Panc1 (cell line): Measurements from ENCODE around the gene MRPL43. TPM values are rescaled to one million over a fixed set of nuclear protein-coding genes. Genes with fewer than 3 reads are reported as not detected.

Experiments used
- ATAC-seq: fragments of 200-7000 bp; cut with Tn5 transposase; 2 replicates; pipeline ENCODE4 v1.9.1; 2020; ENCODE audit warnings: mild to moderate bottlenecking, moderate library complexity
- BruUV-seq: library from RNA; stranded (reverse); fragments of 400-500 nt; replicated peaks from 2 replicates; lab custom pipeline; 2021; lab: Mats Ljungman, UMichigan
- CTCF ChIA-PET: fragments of 300-600 bp; sonication (Branson Sonifier 250); formaldehyde crosslinking; loops from one replicate; lab custom pipeline; 2022; ENCODE audit warnings: antibody characterized with exemption; lab: Charles Lee
- POLR2A ChIA-PET: fragments of 300-600 bp; sonication (Branson Sonifier 250); formaldehyde crosslinking; loops from one replicate; lab custom pipeline; 2022; ENCODE audit warnings: antibody characterized with exemption; lab: Charles Lee
- DNase-seq: peaks from one replicate; pipeline ENCODE4 v3.0.0-alpha.2; 2010; ENCODE audit warnings: low read depth, low spot score
- H3K27ac ChIP-seq: 2 replicates; pipeline ENCODE4 v1.5.1; 2011; ENCODE audit warnings: mild to moderate bottlenecking, low read length, inconsistent platforms
- H3K27me3 ChIP-seq: fragments of 200-500 bp; sonication (Bioruptor generic); 2 replicates; pipeline ENCODE4 v1.6.0; 2014; ENCODE audit warnings: low read length, inconsistent platforms; ENCODE audit not compliant: control insufficient read depth, insufficient read depth
- H3K36me3 ChIP-seq: fragments of 200-500 bp; sonication (Bioruptor generic); 2 replicates; pipeline ENCODE4 v1.5.1; 2014; ENCODE audit warnings: inconsistent platforms, mild to moderate bottlenecking, low read length, moderate library complexity; ENCODE audit not compliant: control insufficient read depth, insufficient read depth
- H3K4me1 ChIP-seq: 2 replicates; pipeline ENCODE4 v1.5.1; 2011; ENCODE audit warnings: inconsistent platforms, mild to moderate bottlenecking, low read length, moderate library complexity; ENCODE audit not compliant: control insufficient read depth, insufficient read depth
- H3K4me3 ChIP-seq, 2 experiments: 2 replicates each; pipeline ENCODE4 v1.5.1; 2011 to 2012; ENCODE audit warnings: low read depth in 2 of 2, low read length in 2 of 2, mild to moderate bottlenecking in 2 of 2, inconsistent platforms in 1 of 2, moderate library complexity in 1 of 2
- H3K9me3 ChIP-seq: fragments of 200-500 bp; sonication (Bioruptor generic); 2 replicates; pipeline ENCODE4 v1.5.1; 2014; ENCODE audit warnings: low read depth, mild to moderate bottlenecking, inconsistent platforms, low read length, moderate library complexity; ENCODE audit not compliant: control insufficient read depth, insufficient read depth
- POLR2AphosphoS5 ChIP-seq: IDR thresholded peaks from 2 replicates; pipeline ENCODE4 v1.6.1; 2012; ENCODE audit warnings: mild to moderate bottlenecking, low read depth, low read length, moderate library complexity
- SIN3A ChIP-seq: IDR thresholded peaks from 2 replicates; pipeline ENCODE4 v1.6.1; 2012; ENCODE audit warnings: low read depth, mild to moderate bottlenecking, low read length, moderate library complexity, borderline replicate concordance; ENCODE audit not compliant: insufficient read depth
- TCF7L2 ChIP-seq: IDR thresholded peaks from 2 replicates; pipeline ENCODE4 v1.6.1; 2011; ENCODE audit warnings: mild to moderate bottlenecking, low read depth, low read length, inconsistent platforms
- in situ Hi-C: cut with HindIII; loops from 2 replicates; pipeline ENCODE4 v1.10.0; 2016; ENCODE audit warnings: low sequenced_read_pairs, low pct_unique_long_range_greater_than_20kb
- intact Hi-C: fragments of 100-400 bp; cut with micrococcal nuclease; formaldehyde crosslinking; loops from one replicate; pipeline ENCODE4 v1.10.0; 2022; ENCODE audit not compliant: unreplicated experiment
- total RNA-seq: library from RNA; stranded (reverse); gene quantifications from one replicate; pipeline ENCODE4 v1.2.1, GENCODE V29; 2021; ENCODE audit not compliant: unreplicated experiment
- TF ChIP-seq, protein P1 (sequence below): fragments of 450-650 bp; IDR thresholded peaks from 2 replicates; pipeline ENCODE4 v1.5.1; 2017; ENCODE audit warnings: mild to moderate bottlenecking
- TF ChIP-seq, protein P2 (sequence below), 2 experiments: IDR thresholded peaks; 2 replicates each; pipeline ENCODE4 v1.6.1; 2011 to 2012; ENCODE audit warnings: low read depth in 2 of 2, control low read depth in 1 of 2, low read length in 1 of 2, mild to moderate bottlenecking in 1 of 2, moderate library complexity in 1 of 2; ENCODE audit not compliant: insufficient read depth in 1 of 2

MRPL43 gene
- total RNA-seq, 1 experiment from 2014 or later: 108 TPM

DNA sequence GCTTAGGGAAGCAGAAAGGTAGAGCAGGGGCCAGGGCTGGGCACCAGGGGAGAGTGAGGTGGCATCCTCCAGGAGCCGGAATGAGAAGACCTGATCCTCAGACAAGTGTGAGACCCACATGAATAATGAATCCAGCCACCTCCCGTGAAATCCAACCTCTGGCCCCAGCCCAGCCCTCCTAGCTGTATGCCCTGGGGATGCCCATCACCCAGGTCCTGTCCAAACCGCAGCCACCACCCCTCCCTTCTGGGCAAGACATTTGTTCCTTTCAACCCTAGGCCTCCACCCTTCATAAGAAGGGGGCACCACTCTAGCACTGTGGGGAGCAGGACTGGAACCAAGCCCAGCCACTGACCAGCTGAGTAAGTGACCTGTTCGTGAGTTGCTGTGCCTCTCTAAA is 33.9 kb upstream of the MRPL43 start:
- no peak overlapping the region for H3K27ac ChIP-seq
- ATAC-seq (no peak), DNase-seq (no peak)
- H3K36me3 ChIP-seq: no peaks in the 10 kb centered on the region
- POLR2A ChIA-PET: no interaction called here
- intact Hi-C loops (no loop called here), in situ Hi-C loops (no loop called here)
- H3K9me3 ChIP-seq: no peaks in the 10 kb centered on the region
- CTCF ChIA-PET: no interaction called here
- no peaks in the 10 kb centered on the region for H3K27me3 ChIP-seq
- H3K4me3 ChIP-seq: no peak overlapping the region
- TF ChIP-seq POLR2AphosphoS5 (no peak), SIN3A (no peak), TCF7L2 (no peak)
- TF ChIP-seq, protein P1, sequence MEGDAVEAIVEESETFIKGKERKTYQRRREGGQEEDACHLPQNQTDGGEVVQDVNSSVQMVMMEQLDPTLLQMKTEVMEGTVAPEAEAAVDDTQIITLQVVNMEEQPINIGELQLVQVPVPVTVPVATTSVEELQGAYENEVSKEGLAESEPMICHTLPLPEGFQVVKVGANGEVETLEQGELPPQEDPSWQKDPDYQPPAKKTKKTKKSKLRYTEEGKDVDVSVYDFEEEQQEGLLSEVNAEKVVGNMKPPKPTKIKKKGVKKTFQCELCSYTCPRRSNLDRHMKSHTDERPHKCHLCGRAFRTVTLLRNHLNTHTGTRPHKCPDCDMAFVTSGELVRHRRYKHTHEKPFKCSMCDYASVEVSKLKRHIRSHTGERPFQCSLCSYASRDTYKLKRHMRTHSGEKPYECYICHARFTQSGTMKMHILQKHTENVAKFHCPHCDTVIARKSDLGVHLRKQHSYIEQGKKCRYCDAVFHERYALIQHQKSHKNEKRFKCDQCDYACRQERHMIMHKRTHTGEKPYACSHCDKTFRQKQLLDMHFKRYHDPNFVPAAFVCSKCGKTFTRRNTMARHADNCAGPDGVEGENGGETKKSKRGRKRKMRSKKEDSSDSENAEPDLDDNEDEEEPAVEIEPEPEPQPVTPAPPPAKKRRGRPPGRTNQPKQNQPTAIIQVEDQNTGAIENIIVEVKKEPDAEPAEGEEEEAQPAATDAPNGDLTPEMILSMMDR: no peak
- TF ChIP-seq, protein P2, sequence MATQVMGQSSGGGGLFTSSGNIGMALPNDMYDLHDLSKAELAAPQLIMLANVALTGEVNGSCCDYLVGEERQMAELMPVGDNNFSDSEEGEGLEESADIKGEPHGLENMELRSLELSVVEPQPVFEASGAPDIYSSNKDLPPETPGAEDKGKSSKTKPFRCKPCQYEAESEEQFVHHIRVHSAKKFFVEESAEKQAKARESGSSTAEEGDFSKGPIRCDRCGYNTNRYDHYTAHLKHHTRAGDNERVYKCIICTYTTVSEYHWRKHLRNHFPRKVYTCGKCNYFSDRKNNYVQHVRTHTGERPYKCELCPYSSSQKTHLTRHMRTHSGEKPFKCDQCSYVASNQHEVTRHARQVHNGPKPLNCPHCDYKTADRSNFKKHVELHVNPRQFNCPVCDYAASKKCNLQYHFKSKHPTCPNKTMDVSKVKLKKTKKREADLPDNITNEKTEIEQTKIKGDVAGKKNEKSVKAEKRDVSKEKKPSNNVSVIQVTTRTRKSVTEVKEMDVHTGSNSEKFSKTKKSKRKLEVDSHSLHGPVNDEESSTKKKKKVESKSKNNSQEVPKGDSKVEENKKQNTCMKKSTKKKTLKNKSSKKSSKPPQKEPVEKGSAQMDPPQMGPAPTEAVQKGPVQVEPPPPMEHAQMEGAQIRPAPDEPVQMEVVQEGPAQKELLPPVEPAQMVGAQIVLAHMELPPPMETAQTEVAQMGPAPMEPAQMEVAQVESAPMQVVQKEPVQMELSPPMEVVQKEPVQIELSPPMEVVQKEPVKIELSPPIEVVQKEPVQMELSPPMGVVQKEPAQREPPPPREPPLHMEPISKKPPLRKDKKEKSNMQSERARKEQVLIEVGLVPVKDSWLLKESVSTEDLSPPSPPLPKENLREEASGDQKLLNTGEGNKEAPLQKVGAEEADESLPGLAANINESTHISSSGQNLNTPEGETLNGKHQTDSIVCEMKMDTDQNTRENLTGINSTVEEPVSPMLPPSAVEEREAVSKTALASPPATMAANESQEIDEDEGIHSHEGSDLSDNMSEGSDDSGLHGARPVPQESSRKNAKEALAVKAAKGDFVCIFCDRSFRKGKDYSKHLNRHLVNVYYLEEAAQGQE (IDR thresholded peaks at IDR 0.05; ENCODE audit: insufficient read depth in 1 of 2, low read depth in 2 of 2, low read length in 1 of 2): no peak
- peaks cover 2% of the 10 kb centered on the region; the same call in 1 of the 2 replicates for H3K4me1 ChIP-seq
- no TSS peak for BruUV-seq

DNA sequence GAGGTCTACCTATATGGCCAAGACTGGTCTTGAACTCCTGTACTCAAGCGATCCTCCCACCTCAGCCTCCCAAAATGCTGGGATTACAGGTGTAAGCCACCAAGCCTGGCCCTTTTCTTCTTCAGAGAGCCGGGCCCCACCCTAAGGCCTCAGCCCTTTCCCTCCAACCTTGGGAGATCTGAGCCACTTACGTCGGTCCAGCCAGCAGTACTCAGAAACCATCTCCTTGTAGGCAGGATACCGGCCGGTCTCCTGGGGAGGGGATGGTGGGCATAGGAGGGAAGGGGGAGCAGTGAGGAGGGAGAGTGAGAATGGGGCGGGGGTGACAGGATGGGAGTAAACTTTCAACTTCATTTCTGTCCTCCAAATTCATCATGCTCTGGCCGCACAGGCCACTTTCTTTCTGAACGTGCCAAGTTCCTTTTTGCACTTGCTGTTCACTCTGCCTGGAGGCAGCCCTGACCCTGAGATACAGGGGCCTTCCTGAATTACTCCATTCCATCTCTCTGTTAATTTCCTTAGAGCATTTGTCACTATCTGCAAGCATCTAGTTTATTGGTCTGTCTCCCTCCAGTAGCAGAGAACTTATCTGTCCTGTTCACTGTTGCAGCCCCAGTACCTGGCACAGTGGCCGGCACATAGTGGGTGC is 33.3 kb upstream of the MRPL43 start:
- Histone ChIP-seq H3K27me3 (no peaks in the 10 kb centered on the region), H3K4me3 (no peak overlapping the region), H3K27ac (no peak overlapping the region), H3K4me1 (peaks cover 2% of the 10 kb centered on the region; the same call in 1 of the 2 replicates), H3K9me3 (no peaks in the 10 kb centered on the region), H3K36me3 (no peaks in the 10 kb centered on the region)
- TF ChIP-seq, protein P2 (IDR thresholded peaks at IDR 0.05; ENCODE audit: insufficient read depth in 1 of 2, low read depth in 2 of 2, low read length in 1 of 2): no peak
- TF ChIP-seq POLR2AphosphoS5: no peak
- TF ChIP-seq SIN3A: no peak
- no peak for TF ChIP-seq TCF7L2
- TF ChIP-seq, protein P1: no peak
- ATAC-seq (no peak), DNase-seq (no peak)
- CTCF ChIA-PET: no interaction called here
- intact Hi-C loops (no loop called here), in situ Hi-C loops (no loop called here)
- BruUV-seq: no TSS peak
- POLR2A ChIA-PET: no interaction called here
